Pons (tissue), 1 donor: ENCODE measurements around the gene SPOCK3.
"Not testable (repeated sequence)": the region's sequence is repeated elsewhere in the genome, so short reads cannot be mapped to it uniquely, and the experiment has no call there.

Experiments
- DNase-seq: peaks from one replicate; pipeline ENCODE4 v3.0.0-alpha.2; 2016; ENCODE audit warnings: low spot score

Gene SPOCK3

DNA sequence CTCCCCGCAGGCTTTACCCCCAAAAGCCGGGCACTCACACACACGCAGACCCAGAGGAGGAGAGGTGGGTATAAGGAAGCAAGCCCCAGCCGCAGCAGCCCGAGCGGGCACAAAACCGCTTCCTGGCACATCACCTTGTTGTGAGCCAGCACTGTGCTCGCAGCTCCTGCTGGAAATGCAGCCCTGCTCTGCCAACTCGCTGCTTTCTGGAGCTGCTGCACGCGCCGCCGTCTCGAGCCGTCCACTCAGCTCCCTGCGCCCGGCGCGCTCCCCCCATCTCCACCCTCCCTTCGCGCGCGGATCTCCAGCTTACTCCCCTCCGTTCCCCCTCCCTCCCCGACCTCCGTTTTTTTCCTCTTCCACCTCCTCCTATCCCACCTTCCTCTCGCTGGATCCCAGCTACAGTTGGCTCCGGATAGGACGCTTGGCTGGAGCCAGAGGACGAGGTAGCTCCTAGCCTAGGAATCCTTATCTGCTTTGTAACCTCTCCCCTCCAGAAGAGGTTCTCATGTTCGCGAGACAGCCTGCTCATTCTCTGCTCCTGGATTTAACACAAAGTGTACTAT, at the start of gene SPOCK3:
Gene SPOCK3, minus strand, starts transcription at position 179 of the 566 bp plus-strand sequence.
- DNase-seq, result peak; percentile 72

DNA sequence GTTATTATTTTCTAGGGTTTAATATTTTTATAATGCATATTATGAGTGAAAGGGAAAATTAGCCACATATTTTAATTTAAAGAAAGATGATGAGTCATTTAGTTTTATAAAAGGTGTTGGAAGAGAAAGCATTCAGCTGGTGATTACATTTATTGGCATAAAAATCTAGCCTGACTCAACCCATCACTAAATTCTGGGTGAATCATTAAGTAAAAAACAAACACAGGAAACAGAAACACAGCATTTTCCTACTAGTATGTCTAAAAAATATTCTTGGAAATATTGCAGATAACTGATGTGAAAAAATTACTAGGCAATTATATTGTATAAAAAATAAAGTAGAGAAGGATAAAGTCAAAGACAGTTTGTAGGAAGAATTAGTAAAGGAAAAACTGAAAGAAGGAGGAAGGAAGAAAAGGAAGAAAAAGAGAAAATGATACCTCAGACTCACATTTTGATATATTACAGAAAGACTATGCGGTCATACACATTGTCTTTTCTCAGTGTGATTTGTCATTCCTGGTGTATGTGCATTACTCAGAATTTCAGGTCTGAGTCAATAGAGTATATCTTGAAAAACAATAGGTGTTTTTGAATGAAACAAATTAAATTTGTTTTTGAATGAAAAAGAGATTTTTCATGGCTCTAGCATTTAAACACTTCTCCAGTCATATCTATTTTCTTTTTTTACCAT, 48.0 kb upstream of the SPOCK3 start:
- no peak for DNase-seq

- DNase-seq, result not testable (repeated sequence)
Measured at GRCh38 chr4:167281545-167281944, 47.3 kb upstream of the SPOCK3 start.

DNA sequence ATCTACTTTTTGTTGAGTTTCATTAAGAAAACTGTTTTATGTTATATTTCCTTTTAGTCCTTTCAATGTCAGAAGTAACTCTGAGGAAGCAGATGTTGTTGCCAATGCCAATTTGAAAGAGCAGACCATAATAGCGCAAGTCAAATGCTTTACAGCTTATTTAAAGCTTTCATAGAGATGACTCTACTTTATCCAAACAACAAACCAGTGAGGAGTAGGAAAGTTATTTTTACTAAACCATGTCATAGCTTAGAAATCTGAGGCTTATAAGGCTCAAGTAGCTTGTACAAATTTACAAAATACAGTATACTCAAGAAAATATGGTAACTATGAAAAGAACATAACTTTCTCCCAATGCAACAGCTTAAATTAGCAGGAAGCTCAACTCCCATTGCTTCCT, 40.1 kb upstream of the SPOCK3 start:
- DNase-seq, result no peak

GRCh38 chr4:167265231-167265630, 30.9 kb upstream of the SPOCK3 start:
- no peak for DNase-seq

DNA sequence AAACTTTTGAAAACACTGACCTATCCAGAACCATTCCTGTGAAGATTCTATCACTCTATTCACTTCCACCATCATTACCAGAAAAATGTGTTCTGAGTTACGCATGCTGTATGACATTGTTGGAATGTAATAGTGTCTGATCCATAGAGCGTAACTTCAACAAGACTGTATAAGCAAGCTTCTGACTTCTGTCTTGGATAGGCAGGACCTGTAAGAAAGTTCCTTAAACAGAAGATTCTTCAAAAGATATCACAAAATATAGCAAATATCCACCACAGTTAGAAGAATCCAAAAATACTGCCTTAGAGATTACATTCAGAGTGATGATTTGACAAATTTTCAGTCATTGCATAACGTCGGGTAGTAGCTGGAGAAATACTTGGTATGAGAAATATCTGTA, 14.0 kb upstream of the SPOCK3 start:
- DNase-seq, result no peak

DNA sequence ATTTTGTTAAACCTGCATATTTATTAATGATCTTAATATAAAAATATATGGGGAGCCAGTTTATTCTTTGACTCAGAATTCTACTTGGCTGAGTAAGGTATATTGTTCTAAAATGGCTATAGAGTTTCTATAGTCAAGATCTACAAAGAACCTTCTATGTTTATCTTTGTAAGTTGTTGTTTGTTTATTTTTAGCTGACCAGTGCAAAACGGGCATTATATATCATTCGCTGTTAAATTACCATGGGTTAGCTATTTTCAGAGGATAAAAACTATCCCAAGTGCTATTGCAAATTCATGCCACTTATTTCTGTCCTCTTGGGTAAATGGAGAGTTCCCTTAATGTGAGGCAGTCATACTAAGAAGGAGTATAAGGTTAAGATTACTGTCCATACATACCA, 5.3 kb upstream of the SPOCK3 start:
- no peak for DNase-seq

GRCh38 chr4:167238226-167238625, 3.9 kb upstream of the SPOCK3 start:
- DNase-seq, result no peak

- DNase-seq, result peak; percentile 60
Measured at GRCh38 chr4:167233685-167234315, 494 bp downstream of the SPOCK3 start.

DNA sequence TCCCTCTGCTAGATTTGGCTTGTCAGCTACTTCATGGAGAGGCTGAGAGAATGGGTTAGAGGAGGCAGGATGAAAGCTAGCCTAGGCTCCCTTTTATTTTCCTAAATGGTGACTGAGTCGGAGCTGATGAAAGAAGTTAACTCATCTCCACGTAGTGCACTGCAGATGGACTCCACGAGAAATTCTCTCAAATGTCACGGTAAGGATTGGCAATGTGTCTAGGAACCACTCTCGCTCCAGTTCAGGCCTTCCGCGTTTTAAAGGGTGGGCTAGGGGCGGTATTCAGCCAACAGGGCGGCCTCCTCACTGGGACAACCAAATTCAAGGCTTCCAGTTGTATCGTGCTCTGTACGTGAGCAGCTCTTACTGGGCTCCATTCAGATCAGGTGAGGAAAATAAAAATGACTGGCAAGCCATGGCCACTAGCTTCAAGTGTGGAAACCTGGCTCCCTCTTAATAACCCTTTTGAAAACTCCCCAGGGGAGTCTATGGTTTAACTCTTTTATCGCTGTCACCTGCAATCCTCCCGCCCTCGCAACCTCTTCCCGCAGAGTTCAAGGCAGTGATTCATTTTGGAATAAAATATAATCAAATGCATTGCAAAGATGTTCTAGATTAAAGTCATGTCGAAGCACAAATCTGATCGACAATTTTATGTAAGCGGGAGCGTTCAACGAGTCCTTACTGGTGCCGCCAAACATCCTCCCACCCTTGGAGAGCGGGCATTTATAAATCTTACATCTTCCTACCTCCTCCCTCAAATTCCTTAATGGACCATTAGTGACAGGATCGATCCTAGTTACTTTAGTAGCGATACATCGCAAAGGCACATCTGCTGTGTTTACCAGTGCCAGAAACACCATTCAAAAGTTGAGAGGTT, 1.2 kb downstream of the SPOCK3 start:
- DNase-seq, result peak; percentile 76

- peak; percentile 51 for DNase-seq
Measured at GRCh38 chr4:167230744-167231143, 3.5 kb downstream of the SPOCK3 start.

GRCh38 chr4:167222099-167222498, 12.2 kb downstream of the SPOCK3 start:
- DNase-seq, result peak; percentile 56

DNA sequence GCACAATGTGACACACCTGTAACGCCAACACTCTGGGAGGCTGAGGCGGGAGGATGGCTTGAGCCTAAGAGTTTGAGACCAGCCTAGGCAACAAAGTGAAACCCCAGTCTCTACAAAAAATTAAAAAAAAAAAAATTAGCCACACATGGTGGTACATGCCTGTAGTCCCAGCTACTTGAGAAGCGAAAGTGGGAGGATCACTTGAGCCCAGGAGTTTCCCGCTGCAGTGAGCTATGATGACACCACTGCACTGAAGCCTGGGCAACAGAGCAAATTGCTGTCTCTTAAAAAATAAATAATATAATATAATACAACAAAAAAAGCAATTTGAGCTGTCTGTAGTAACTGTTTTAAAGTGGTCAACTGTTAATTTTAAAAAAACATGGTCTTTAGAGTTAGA, 13.2 kb downstream of the SPOCK3 start:
- DNase-seq, result no peak

GRCh38 chr4:167218022-167218608, 16.2 kb downstream of the SPOCK3 start:
- DNase-seq, result peak; percentile 48

DNA sequence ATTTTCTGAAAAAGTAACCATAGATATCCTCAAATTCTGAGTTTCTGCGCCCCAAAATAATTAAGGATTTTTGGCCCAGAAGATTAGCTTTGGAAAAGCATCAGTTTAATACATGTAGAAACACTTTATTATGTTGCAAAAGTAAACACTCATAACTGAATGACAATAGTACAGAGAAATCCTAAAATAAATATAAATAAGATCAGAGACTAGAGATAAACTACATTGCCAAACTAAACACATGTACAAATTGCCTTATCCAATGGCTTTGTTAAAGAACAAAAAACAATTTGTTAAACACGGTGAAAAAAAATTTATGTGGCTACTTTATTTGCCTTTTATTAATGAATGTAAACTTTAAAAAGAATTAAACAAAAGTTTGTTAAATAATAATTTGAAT, 17.5 kb downstream of the SPOCK3 start:
- DNase-seq, result no peak

GRCh38 chr4:167210166-167210565, 24.1 kb downstream of the SPOCK3 start:
- peak; percentile 8 for DNase-seq

DNA sequence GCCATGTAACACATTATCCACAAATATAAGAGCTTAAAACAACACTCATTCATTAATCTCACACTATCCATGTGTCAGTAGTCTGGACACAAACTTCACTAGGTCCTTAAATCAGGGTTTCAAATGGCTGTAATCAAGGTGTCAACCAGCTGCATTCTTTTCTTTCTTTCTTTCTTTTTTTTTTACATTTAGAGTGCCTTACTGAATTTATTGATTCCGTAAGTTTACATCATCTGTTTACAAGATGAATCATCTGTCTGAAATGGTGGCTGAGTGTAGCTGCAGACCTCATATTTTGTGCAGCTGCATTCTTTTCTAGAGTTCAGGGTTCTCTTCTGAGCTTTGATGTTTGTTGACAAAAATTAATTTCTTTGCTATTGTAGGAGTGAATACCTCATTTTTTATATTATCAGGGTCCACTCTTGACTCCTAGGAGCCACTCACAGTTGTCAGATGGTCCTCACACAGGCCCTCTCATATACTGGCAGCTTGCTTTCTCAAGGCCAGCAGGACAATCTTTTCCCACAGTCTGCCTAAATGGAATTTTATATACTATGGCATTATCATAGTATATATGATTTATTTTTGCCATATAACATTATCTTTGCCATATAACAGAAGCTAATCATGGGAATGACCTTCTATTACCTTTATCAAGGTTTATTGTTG, 37.8 kb downstream of the SPOCK3 start:
- DNase-seq, result no peak

DNA sequence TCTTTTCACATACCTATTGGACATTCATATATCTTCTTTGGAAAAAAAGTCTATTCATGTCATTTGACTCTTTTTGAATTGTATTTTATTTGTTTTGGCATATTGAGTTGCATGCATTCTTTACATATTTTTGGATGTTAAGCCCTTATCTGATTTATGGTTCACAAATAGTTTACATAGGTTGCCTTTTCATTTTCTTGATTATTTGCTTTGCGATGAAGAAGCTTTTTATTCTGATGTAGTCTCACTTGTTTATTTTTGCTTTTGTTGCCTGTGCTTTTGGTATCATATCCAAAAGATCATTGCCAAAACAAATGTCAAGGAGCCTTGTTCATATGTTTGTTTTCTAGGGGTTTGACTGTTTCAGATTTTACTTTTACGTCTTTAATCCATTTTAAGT, 43.9 kb downstream of the SPOCK3 start:
- DNase-seq, result no peak

GRCh38 chr4:167185465-167185864, 48.8 kb downstream of the SPOCK3 start:
- DNase-seq, result no peak

- peak; percentile 65 for DNase-seq
Measured at GRCh38 chr4:167183036-167183435, 51.3 kb downstream of the SPOCK3 start.

DNA sequence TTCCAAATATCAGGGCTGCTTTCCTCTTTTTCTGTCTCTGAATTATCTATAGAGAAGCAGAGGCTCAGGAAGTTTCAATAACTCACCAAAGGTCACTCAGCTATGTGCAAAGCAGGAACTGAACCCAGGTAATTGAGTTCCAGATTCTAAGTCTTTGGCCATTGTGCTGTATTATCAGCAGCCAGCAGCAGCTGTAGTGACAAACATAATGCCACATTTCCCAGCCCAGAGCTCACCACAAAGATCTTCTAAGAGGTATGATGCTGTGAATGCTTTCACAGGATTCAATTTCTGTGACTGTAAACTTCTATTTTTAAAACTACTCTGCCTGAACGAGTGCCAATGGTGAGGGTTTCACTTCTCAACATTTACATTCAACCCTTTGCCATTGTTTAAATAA, 56.4 kb downstream of the SPOCK3 start:
- peak; percentile 49 for DNase-seq
